Liver (tissue), 9 donors: ENCODE data around the gene PAK1IP1. TPM values are rescaled to one million over a fixed set of nuclear protein-coding genes. Genes with fewer than 3 reads are reported as not detected.
"Not testable (repeated sequence)": the region's sequence is repeated elsewhere in the genome, so short reads cannot be mapped to it uniquely, and the experiment has no call there.

ENCODE experiments used
- DNase-seq: peaks from one replicate; pipeline ENCODE4 v3.0.0-alpha.2; 2017; ENCODE audit warnings: low spot score
- H3K27ac ChIP-seq, 2 donors: one replicate each; pipeline ENCODE4 v1.7.0; 2013; ENCODE audit warnings: inconsistent platforms in 2 of 2, low read length in 2 of 2, control low read depth in 1 of 2, low read depth in 1 of 2, mild to moderate bottlenecking in 1 of 2
- H3K27me3 ChIP-seq, 4 donors: one replicate each; pipeline versions ENCODE4 v1.6.1 to v1.7.0; 2013; ENCODE audit warnings: low read length in 3 of 4, inconsistent platforms in 1 of 4, mild to moderate bottlenecking in 1 of 4, moderate library complexity in 1 of 4; ENCODE audit not compliant: control insufficient read depth in 4 of 4, insufficient read depth in 4 of 4
- H3K36me3 ChIP-seq, 4 donors: one replicate each; pipeline versions ENCODE4 v1.6.1 to v1.7.0; 2013; ENCODE audit warnings: low read length in 3 of 4, mild to moderate bottlenecking in 3 of 4, low read depth in 1 of 4, moderate library complexity in 1 of 4; ENCODE audit not compliant: control insufficient read depth in 4 of 4, insufficient read depth in 3 of 4
- H3K4me1 ChIP-seq, 4 donors: one replicate each; pipeline versions ENCODE4 v1.6.1 to v1.7.0; 2013; ENCODE audit warnings: low read length in 3 of 4, mild to moderate bottlenecking in 3 of 4, moderate library complexity in 1 of 4; ENCODE audit not compliant: control insufficient read depth in 4 of 4, insufficient read depth in 4 of 4
- H3K4me3 ChIP-seq, 3 donors: one replicate each; pipeline versions ENCODE4 v1.6.1 to v1.7.0; 2013; ENCODE audit warnings: low read length in 3 of 3, control low read depth in 1 of 3, low read depth in 1 of 3, mild to moderate bottlenecking in 1 of 3
- H3K9ac ChIP-seq, 2 donors: one replicate each; pipeline ENCODE4 v1.7.0; 2013; ENCODE audit warnings: low read length in 2 of 2, mild to moderate bottlenecking in 2 of 2, moderate library complexity in 2 of 2, control low read depth in 1 of 2, low read depth in 1 of 2
- H3K9me3 ChIP-seq, 4 donors: one replicate each; pipeline versions ENCODE4 v1.6.1 to v1.7.0; 2013; ENCODE audit warnings: low read length in 3 of 4; ENCODE audit not compliant: control insufficient read depth in 4 of 4
- ATF3 ChIP-seq: IDR thresholded peaks from 2 replicates; pipeline ENCODE4 v1.6.1; 2016; ENCODE audit warnings: antibody characterized with exemption
- CTCF ChIP-seq: fragments of 150-350 bp; IDR thresholded peaks from 2 replicates; pipeline ENCODE4 v1.5.1; 2017; ENCODE audit warnings: improper control_type of control experiment, low read depth, low read length; ENCODE audit not compliant: missing input control
- EGR1 ChIP-seq, 2 donors: IDR thresholded peaks; 2 replicates each; pipeline ENCODE4 v1.6.1; 2016 to 2018; ENCODE audit warnings: antibody characterized with exemption in 2 of 2, low read depth in 2 of 2
- FOXA2 ChIP-seq: IDR thresholded peaks from 2 replicates; pipeline ENCODE4 v1.6.1; 2016; ENCODE audit warnings: antibody characterized with exemption
- GABPA ChIP-seq, 2 donors: IDR thresholded peaks in 1 of 2; conservative IDR thresholded peaks in 1 of 2; 2 replicates each; pipeline ENCODE4 v1.6.1; 2016; ENCODE audit warnings: antibody characterized with exemption in 2 of 2, mild to moderate bottlenecking in 1 of 2, moderate library complexity in 1 of 2
- JUND ChIP-seq, 2 donors: IDR thresholded peaks; 2 replicates each; pipeline ENCODE4 v1.6.1; 2016; ENCODE audit warnings: antibody characterized with exemption in 2 of 2
- RAD21 ChIP-seq, 2 donors: IDR thresholded peaks; 2 replicates each; pipeline ENCODE4 v1.6.1; 2016; ENCODE audit warnings: antibody characterized with exemption in 2 of 2, mild to moderate bottlenecking in 2 of 2
- SP1 ChIP-seq: IDR thresholded peaks from 2 replicates; pipeline ENCODE4 v1.6.1; 2018; ENCODE audit warnings: antibody characterized with exemption, mild to moderate bottlenecking
- YY1 ChIP-seq: IDR thresholded peaks from 2 replicates; pipeline ENCODE4 v1.6.1; 2016; ENCODE audit warnings: antibody characterized with exemption, mild to moderate bottlenecking
- ZBTB33 ChIP-seq: IDR thresholded peaks from 2 replicates; pipeline ENCODE4 v1.6.1; 2016; ENCODE audit warnings: antibody characterized with exemption
- WGBS: extraction: QIAGEN DNeasy Blood & Tissue Kit; methylation state at CpG from one replicate; pipeline ENCODE4 v1.1.7; 2013; 5-methylcytosine and 5-hydroxymethylcytosine counted together
- polyA plus RNA-seq, 2 donors: library from polyadenylated mRNA; stranded (reverse) in 1 of 2; unstranded in 1 of 2; fragments of 200-250 nt in 1 of 2; fragments of >200 nt in 1 of 2; fragmentation: Nextera tagmentation in 1 of 2; extraction: Ambion mirVana in 1 of 2; gene quantifications; one replicate each; pipeline versions ENCODE4 v1.2.1 to v1.2.3, GENCODE V29; 2013 to 2015
- total RNA-seq, 2 donors: library from RNA; depleted of rRNA; stranded (reverse); fragments of >200 nt; gene quantifications; one replicate each; pipeline ENCODE4 v1.2.3, GENCODE V29; 2014
- TF ChIP-seq, protein P1 (sequence below): IDR thresholded peaks from 2 replicates; pipeline ENCODE4 v1.6.1; 2016; ENCODE audit warnings: antibody characterized with exemption, mild to moderate bottlenecking
- TF ChIP-seq, protein P2 (sequence below): IDR thresholded peaks from 2 replicates; pipeline ENCODE4 v1.6.1; 2016; ENCODE audit warnings: antibody characterized with exemption
- donor health status: healthy.
- donor health status: healthy.
- donor health status: healthy.
- donor health status: healthy.
- donor health status: healthy.

PAK1IP1 gene
- total and polyA plus RNA-seq, 4 donors: 6.0 to 10.8 (median 7.7) TPM

DNA sequence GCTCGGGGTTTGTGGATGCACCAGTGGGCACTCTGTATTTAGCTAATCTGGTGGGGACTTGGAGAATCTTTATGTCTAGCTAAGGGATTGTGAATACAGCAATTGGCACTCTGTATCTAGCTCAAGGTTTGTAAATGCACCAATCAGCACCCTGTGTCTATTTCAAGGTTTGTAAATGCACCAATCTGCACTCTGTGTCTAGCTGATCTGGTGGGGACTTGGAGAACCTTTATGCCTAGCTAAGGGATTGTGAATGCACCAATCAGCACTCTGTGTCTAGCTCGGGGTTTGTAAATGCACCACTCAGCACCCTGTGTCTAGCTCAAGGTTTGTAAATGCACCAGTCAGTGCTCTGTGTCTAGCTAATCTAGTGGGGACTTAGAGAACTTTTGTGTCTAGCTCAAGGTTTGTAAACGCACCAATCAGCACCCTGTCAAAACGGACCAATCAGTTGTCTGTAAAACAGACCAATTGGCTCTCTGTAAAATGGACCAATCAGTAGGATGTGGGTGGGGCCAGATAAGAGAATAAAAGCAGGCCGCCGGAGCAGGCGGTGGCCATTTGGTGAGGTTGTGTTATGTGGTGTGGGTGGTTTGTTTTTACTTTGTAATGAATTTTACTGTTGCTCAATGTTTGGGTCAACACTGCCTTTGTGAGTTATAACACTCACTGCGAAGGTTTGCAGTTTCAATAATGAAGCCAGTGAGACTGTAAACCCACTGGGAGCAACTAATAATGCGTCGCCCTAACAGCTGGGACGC lies 34.2 kb upstream of the PAK1IP1 start:
- H3K4me3 ChIP-seq, H3K36me3 ChIP-seq, H3K27me3 ChIP-seq, H3K9me3 ChIP-seq, H3K4me1 ChIP-seq, DNase-seq, H3K9ac ChIP-seq, H3K27ac ChIP-seq: not testable (repeated sequence)
- WGBS: 90% methylated on average over 11 of the region's 11 CpGs

GRCh38 chr6:10662207-10662606 lies 32.6 kb upstream of the PAK1IP1 start:
- DNase-seq: no peak
- H3K36me3 ChIP-seq: no peaks in the 10 kb centered on the region
- WGBS: 90% methylated on average over 8 of the region's 8 CpGs
- H3K4me3 ChIP-seq: no peak overlapping the region
- no peaks in the 10 kb centered on the region for H3K4me1 ChIP-seq
- no peaks in the 10 kb centered on the region for H3K27me3 ChIP-seq
- no peak for TF ChIP-seq SP1
- no peak for TF ChIP-seq YY1
- TF ChIP-seq ZBTB33: no peak
- TF ChIP-seq, protein P1, sequence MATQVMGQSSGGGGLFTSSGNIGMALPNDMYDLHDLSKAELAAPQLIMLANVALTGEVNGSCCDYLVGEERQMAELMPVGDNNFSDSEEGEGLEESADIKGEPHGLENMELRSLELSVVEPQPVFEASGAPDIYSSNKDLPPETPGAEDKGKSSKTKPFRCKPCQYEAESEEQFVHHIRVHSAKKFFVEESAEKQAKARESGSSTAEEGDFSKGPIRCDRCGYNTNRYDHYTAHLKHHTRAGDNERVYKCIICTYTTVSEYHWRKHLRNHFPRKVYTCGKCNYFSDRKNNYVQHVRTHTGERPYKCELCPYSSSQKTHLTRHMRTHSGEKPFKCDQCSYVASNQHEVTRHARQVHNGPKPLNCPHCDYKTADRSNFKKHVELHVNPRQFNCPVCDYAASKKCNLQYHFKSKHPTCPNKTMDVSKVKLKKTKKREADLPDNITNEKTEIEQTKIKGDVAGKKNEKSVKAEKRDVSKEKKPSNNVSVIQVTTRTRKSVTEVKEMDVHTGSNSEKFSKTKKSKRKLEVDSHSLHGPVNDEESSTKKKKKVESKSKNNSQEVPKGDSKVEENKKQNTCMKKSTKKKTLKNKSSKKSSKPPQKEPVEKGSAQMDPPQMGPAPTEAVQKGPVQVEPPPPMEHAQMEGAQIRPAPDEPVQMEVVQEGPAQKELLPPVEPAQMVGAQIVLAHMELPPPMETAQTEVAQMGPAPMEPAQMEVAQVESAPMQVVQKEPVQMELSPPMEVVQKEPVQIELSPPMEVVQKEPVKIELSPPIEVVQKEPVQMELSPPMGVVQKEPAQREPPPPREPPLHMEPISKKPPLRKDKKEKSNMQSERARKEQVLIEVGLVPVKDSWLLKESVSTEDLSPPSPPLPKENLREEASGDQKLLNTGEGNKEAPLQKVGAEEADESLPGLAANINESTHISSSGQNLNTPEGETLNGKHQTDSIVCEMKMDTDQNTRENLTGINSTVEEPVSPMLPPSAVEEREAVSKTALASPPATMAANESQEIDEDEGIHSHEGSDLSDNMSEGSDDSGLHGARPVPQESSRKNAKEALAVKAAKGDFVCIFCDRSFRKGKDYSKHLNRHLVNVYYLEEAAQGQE: no peak
- no peak for TF ChIP-seq JUND (IDR thresholded peaks at IDR 0.05)
- no peak for TF ChIP-seq FOXA2
- no peak for TF ChIP-seq CTCF
- TF ChIP-seq RAD21 (IDR thresholded peaks at IDR 0.05): no peak
- no peak for TF ChIP-seq GABPA (IDR thresholded peaks at IDR 0.05 in 1 of 2, conservative IDR thresholded peaks at IDR 0.05 in 1 of 2)
- TF ChIP-seq, protein P2, sequence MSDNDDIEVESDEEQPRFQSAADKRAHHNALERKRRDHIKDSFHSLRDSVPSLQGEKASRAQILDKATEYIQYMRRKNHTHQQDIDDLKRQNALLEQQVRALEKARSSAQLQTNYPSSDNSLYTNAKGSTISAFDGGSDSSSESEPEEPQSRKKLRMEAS: no peak
- TF ChIP-seq EGR1 (IDR thresholded peaks at IDR 0.05; ENCODE audit: low read depth in 2 of 2): no peak
- no peak for TF ChIP-seq ATF3
- peaks cover 0 to 6% (median 0%) of the 10 kb centered on the region in 4 donors for H3K9me3 ChIP-seq
- no peak overlapping the region for H3K9ac ChIP-seq
- no peak overlapping the region for H3K27ac ChIP-seq
